K562 (cell line): ENCODE data around the gene RAI1. TPM values are rescaled to one million over a fixed set of nuclear protein-coding genes. Genes with fewer than 3 reads are reported as not detected.

Source experiments
- BHLHE40 ChIP-seq: IDR thresholded peaks from 2 replicates; pipeline ENCODE4 v1.6.1; 2011; ENCODE audit warnings: low read length, improper control_type of control experiment
- CBFA2T2 ChIP-seq: fragments of 450-650 bp; conservative IDR thresholded peaks from 2 replicates; pipeline ENCODE4 v1.6.1; 2017; ENCODE audit warnings: mild to moderate bottlenecking
- CBX3 ChIP-seq, 2 experiments: IDR thresholded peaks; 1 replicate in 1 of 2; 2 replicates in 1 of 2; pipeline ENCODE4 v1.6.1; 2012; ENCODE audit warnings: inconsistent platforms in 2 of 2, low read length in 2 of 2, borderline replicate concordance in 1 of 2, control low read depth in 1 of 2
- CCNT2 ChIP-seq: IDR thresholded peaks from 2 replicates; pipeline ENCODE4 v1.6.1; 2011; ENCODE audit warnings: borderline replicate concordance, low read depth, mild to moderate bottlenecking, moderate library complexity, mixed read lengths, low read length; ENCODE audit not compliant: insufficient read length; ENCODE audit errors: extremely low read depth
- CEBPB ChIP-seq: fragments of 450-650 bp; IDR thresholded peaks from 2 replicates; pipeline ENCODE4 v1.6.1; 2016; ENCODE audit warnings: missing genetic modification characterization, missing compliant biosample characterization
- GABPB1 ChIP-seq: sonication (generic); formaldehyde crosslinking; IDR thresholded peaks from 2 replicates; pipeline ENCODE4 v1.8.0; 2022; ENCODE audit warnings: mild to moderate bottlenecking, missing genetic modification reagents
- HNRNPH1 ChIP-seq: fragments of 200-400 bp; formaldehyde crosslinking; optimal IDR thresholded peaks from 2 replicates; pipeline ENCODE3; 2017; ENCODE audit warnings: low read depth, mild to moderate bottlenecking, low read length, moderate library complexity
- HSF4 ChIP-seq: fragments of 250-450 bp; sonication (Bioruptor Pico); IDR thresholded peaks from 2 replicates; pipeline ENCODE4 v2.1.2; 2022; ENCODE audit warnings: mild to moderate bottlenecking, moderate library complexity, borderline replicate concordance
- KDM2B ChIP-seq: fragments of 250-450 bp; sonication (Bioruptor Pico); IDR thresholded peaks from 2 replicates; pipeline ENCODE4 v1.8.0; 2021; ENCODE audit warnings: mild to moderate bottlenecking, moderate library complexity
- PHF20 ChIP-seq: fragments of 450-650 bp; IDR thresholded peaks from 2 replicates; pipeline ENCODE4 v1.6.1; 2018; ENCODE audit not compliant: partially characterized antibody
- PHF21A ChIP-seq: fragments of 450-650 bp; IDR thresholded peaks from 2 replicates; pipeline ENCODE4 v1.6.1; 2017; ENCODE audit warnings: low read depth, borderline replicate concordance
- RBM17 ChIP-seq: fragments of 200-400 bp; formaldehyde crosslinking; IDR thresholded peaks from 2 replicates; pipeline ENCODE4 v1.6.1; 2017; ENCODE audit warnings: low read depth, mild to moderate bottlenecking, low read length, borderline replicate concordance
- SMAD1 ChIP-seq: fragments of 150-350 bp; IDR thresholded peaks from 2 replicates; pipeline ENCODE4 v1.6.1; 2014; ENCODE audit warnings: low read length, low read depth; ENCODE audit not compliant: partially characterized antibody
- SUPT5H ChIP-seq: fragments of 450-650 bp; IDR thresholded peaks from 2 replicates; pipeline ENCODE4 v1.6.1; 2016
- ZBTB1 ChIP-seq: sonication (generic); formaldehyde crosslinking; IDR thresholded peaks from 2 replicates; pipeline ENCODE4 v1.8.1; 2023; ENCODE audit warnings: missing genetic modification reagents, low read depth, mild to moderate bottlenecking, borderline replicate concordance
- ZFP36 ChIP-seq: fragments of 150-350 bp; IDR thresholded peaks from 2 replicates; pipeline ENCODE4 v1.6.1; 2018; ENCODE audit warnings: low read length, low read depth; ENCODE audit not compliant: partially characterized antibody
- ZNF445 ChIP-seq: fragments of 250-450 bp; sonication (Bioruptor Pico); IDR thresholded peaks from 2 replicates; pipeline ENCODE4 v1.4.0; 2020; ENCODE audit warnings: low read depth, mild to moderate bottlenecking, moderate library complexity
- polyA plus RNA-seq, 8 experiments: library from polyadenylated mRNA; depleted of rRNA in 4 of 8; stranded (reverse) in 5 of 8; unstranded in 3 of 8; fragments of >200 nt; fragmentation: Nextera tagmentation in 2 of 8; fragmentation: Illumina TruSeq in 1 of 8; extraction: Ambion mirVana in 2 of 8; extraction: Trizol in 1 of 8; gene quantifications; 2 replicates each; pipeline versions ENCODE4 v1.2.1 to v1.2.3, GENCODE V29; 2011 to 2014; ENCODE audit warnings: inconsistent platforms in 1 of 8, missing spikeins in 1 of 8
- total RNA-seq, 7 experiments: library from RNA; depleted of rRNA in 6 of 7; stranded (reverse); fragments of >200 nt in 6 of 7; fragmentation: Illumina TruSeq in 2 of 7; extraction: Trizol in 2 of 7; gene quantifications; 2 replicates each; pipeline versions ENCODE4 v1.2.1 to v1.2.3, GENCODE V29; 2011 to 2021; ENCODE audit warnings: low replicate concordance in 1 of 7
- TF ChIP-seq, protein P1 (sequence below): fragments of 250-450 bp; sonication (Bioruptor Pico); IDR thresholded peaks from 2 replicates; pipeline ENCODE4 v1.9.0; 2021; ENCODE audit warnings: mild to moderate bottlenecking, inconsistent platforms
- TF ChIP-seq, protein P2 (sequence below): fragments of 450-650 bp; conservative IDR thresholded peaks from 2 replicates; pipeline ENCODE4 v1.6.1; 2016; ENCODE audit warnings: missing genetic modification characterization, low read depth, mild to moderate bottlenecking, missing compliant biosample characterization, moderate library complexity
- TF ChIP-seq, protein P3 (sequence below), 2 experiments: fragments of 200-800 bp in 1 of 2; sonication (Bioruptor generic) in 1 of 2; sonication (generic) in 1 of 2; formaldehyde crosslinking in 1 of 2; IDR thresholded peaks in 1 of 2; conservative IDR thresholded peaks in 1 of 2; 2 replicates each; pipeline versions ENCODE4 v1.5.0 to v1.6.1; 2016 to 2020; ENCODE audit warnings: missing compliant biosample characterization in 1 of 2, missing genetic modification characterization in 1 of 2, missing genetic modification reagents in 1 of 2
- TF ChIP-seq, protein P4 (sequence below): sonication (generic); formaldehyde crosslinking; IDR thresholded peaks from 2 replicates; pipeline ENCODE4 v1.8.0; 2022; ENCODE audit warnings: mild to moderate bottlenecking, missing genetic modification reagents, borderline replicate concordance

RAI1 gene
- total and polyA plus RNA-seq, 9 of the 15 experiments (the other 6 are each of a cell fraction or from before 2014, with no cell fraction given): 0.68 to 19.9 (median 5.5) TPM

DNA sequence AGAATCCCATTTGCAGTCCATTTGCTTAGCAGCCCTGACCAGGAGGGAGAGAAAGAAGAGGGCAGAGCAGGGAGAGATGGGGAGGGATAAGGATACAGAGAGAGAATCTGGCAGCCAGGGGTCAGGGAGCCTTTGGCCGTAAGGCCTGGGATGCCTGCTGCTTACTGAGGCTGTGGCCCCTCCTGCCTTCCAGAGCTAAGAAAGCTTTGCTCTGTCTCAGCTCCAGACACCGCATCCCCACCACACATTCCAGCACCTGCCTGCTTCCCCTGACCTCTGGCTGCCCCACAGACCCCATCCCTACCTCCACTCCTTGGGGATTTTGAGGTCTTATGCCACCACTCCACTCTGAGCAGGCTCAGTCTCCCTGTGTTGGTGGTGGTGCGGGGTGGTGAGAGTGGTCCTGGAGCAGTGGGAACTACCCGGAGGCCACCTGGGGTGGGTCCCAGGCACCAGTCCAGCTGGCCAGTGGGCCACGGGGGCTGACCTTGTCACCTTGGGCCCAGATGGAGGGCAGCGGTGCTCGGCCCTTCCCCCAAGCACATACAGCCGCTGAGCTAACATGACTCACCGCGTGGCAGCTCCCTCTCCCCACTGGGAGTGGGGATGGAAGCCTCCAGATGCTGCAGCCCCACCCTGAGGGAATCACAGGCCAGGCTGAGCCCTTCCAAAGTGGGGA, 58.3 kb downstream of the RAI1 start (continued):
- TF ChIP-seq ZFP36: no peak
- TF ChIP-seq, protein P1, sequence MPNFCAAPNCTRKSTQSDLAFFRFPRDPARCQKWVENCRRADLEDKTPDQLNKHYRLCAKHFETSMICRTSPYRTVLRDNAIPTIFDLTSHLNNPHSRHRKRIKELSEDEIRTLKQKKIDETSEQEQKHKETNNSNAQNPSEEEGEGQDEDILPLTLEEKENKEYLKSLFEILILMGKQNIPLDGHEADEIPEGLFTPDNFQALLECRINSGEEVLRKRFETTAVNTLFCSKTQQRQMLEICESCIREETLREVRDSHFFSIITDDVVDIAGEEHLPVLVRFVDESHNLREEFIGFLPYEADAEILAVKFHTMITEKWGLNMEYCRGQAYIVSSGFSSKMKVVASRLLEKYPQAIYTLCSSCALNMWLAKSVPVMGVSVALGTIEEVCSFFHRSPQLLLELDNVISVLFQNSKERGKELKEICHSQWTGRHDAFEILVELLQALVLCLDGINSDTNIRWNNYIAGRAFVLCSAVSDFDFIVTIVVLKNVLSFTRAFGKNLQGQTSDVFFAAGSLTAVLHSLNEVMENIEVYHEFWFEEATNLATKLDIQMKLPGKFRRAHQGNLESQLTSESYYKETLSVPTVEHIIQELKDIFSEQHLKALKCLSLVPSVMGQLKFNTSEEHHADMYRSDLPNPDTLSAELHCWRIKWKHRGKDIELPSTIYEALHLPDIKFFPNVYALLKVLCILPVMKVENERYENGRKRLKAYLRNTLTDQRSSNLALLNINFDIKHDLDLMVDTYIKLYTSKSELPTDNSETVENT (CRISPR knock-in tag): no peak
- TF ChIP-seq KDM2B (CRISPR knock-in tag): no peak
- TF ChIP-seq SMAD1: no peak
- no peak for TF ChIP-seq PHF20
- no peak for TF ChIP-seq CEBPB (tag)
- no peak for TF ChIP-seq RBM17
- no peak for TF ChIP-seq HNRNPH1
- no peak for TF ChIP-seq SUPT5H
- TF ChIP-seq ZNF445 (CRISPR knock-in tag): no peak
- no peak for TF ChIP-seq BHLHE40
- TF ChIP-seq CBX3 (IDR thresholded peaks at IDR 0.05; ENCODE audit: borderline replicate concordance in 1 of 2, low read length in 2 of 2): no peak
- TF ChIP-seq CBFA2T2: peak; percentile 27; the same call in 1 of the 2 replicates
- no peak for TF ChIP-seq GABPB1 (CRISPR knock-in tag)
- TF ChIP-seq CCNT2: no peak
- TF ChIP-seq, protein P2, sequence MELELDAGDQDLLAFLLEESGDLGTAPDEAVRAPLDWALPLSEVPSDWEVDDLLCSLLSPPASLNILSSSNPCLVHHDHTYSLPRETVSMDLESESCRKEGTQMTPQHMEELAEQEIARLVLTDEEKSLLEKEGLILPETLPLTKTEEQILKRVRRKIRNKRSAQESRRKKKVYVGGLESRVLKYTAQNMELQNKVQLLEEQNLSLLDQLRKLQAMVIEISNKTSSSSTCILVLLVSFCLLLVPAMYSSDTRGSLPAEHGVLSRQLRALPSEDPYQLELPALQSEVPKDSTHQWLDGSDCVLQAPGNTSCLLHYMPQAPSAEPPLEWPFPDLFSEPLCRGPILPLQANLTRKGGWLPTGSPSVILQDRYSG: no peak
- TF ChIP-seq, protein P3, sequence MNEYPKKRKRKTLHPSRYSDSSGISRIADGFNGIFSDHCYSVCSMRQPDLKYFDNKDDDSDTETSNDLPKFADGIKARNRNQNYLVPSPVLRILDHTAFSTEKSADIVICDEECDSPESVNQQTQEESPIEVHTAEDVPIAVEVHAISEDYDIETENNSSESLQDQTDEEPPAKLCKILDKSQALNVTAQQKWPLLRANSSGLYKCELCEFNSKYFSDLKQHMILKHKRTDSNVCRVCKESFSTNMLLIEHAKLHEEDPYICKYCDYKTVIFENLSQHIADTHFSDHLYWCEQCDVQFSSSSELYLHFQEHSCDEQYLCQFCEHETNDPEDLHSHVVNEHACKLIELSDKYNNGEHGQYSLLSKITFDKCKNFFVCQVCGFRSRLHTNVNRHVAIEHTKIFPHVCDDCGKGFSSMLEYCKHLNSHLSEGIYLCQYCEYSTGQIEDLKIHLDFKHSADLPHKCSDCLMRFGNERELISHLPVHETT (CRISPR knock-in tag; conservative IDR thresholded peaks at IDR 0.05 in 1 of 2, IDR thresholded peaks at IDR 0.05 in 1 of 2): no peak
- TF ChIP-seq, protein P4, sequence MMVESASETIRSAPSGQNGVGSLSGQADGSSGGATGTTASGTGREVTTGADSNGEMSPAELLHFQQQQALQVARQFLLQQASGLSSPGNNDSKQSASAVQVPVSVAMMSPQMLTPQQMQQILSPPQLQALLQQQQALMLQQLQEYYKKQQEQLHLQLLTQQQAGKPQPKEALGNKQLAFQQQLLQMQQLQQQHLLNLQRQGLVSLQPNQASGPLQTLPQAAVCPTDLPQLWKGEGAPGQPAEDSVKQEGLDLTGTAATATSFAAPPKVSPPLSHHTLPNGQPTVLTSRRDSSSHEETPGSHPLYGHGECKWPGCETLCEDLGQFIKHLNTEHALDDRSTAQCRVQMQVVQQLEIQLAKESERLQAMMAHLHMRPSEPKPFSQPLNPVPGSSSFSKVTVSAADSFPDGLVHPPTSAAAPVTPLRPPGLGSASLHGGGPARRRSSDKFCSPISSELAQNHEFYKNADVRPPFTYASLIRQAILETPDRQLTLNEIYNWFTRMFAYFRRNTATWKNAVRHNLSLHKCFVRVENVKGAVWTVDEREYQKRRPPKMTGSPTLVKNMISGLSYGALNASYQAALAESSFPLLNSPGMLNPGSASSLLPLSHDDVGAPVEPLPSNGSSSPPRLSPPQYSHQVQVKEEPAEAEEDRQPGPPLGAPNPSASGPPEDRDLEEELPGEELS (CRISPR knock-in tag): no peak
- TF ChIP-seq PHF21A: no peak
- TF ChIP-seq HSF4 (CRISPR knock-in tag): no peak
- no peak for TF ChIP-seq ZBTB1
